GM10248 (cell line): ENCODE data around the gene TRNAU1AP.

Source experiments
- CTCF ChIA-PET: fragments of 300-600 bp; sonication (Branson Sonifier 250); formaldehyde crosslinking; extraction: SDS; loops from one replicate; lab custom pipeline; 2021; ENCODE audit warnings: antibody characterized with exemption; lab: Yijun Ruan, JAX
- POLR2A ChIA-PET: fragments of 350-650 bp; sonication (Branson Sonifier 250); formaldehyde crosslinking; extraction: SDS; loops from one replicate; lab custom pipeline; 2020; ENCODE audit warnings: antibody characterized with exemption; lab: Yijun Ruan, JAX
- DNase-seq: peaks from one replicate; pipeline ENCODE4 v3.0.0; 2012; ENCODE audit errors: extremely low spot score
- CTCF ChIP-seq: IDR thresholded peaks from 2 replicates; pipeline ENCODE4 v1.5.1; 2012; ENCODE audit warnings: mild to moderate bottlenecking, low read depth; ENCODE audit errors: extremely low read depth, missing control alignments, control extremely low read depth

TRNAU1AP gene

GRCh38 chr1:28552758-28553663 is at the start of gene TRNAU1AP:
Gene TRNAU1AP, plus strand, starts transcription at chr1:28553085. Its CDS starts 26 bp downstream, at chr1:28553111.
- CTCF ChIA-PET, result interaction anchor here (0.7 to 2.0 kb wide), 9 partner anchors 11 to 143 kb away, joined by 3 to 7 read pairs (median 3); no protein-coding TSS in a partner anchor
- peak; percentile 0 for TF ChIP-seq CTCF
- DNase-seq, result peak; percentile 97
- POLR2A ChIA-PET, result interaction anchor here (1.1 to 2.5 kb wide), 4 partner anchors 24 to 96 kb away, joined by 3 to 64 read pairs (median 5); partner anchors contain the start of genes RNU11 and TAF12

- DNase-seq, result no peak
- ChIA-PET CTCF (interaction anchor here (1.3 kb wide), 1 partner anchor 9 kb away, joined by 3 read pairs; no protein-coding TSS in a partner anchor), POLR2A (interaction anchor here (2.1 kb wide), 1 partner anchor 79 kb away, joined by 7 read pairs; no protein-coding TSS in a partner anchor)
- TF ChIP-seq CTCF, result no peak
Observed at GRCh38 chr1:28503117-28503516, 49.8 kb upstream of the TRNAU1AP start.

- CTCF ChIA-PET, result interaction anchor here (1.0 to 1.5 kb wide), 3 partner anchors 12 to 146 kb away, joined by 3 read pairs; no protein-coding TSS in a partner anchor
- no peak for TF ChIP-seq CTCF
- POLR2A ChIA-PET, result interaction anchor here (0.6 to 1.5 kb wide), 20 partner anchors 11 to 1804 kb away, joined by 3 to 20 read pairs (median 4); partner anchors contain the start of genes RNU11, TAF12 and YTHDF2
- DNase-seq, result peak; percentile 97
Observed at GRCh38 chr1:28505406-28506187, 47.3 kb upstream of the TRNAU1AP start, which contains the start of gene RCC1. Gene RCC1, plus strand, starts transcription at chr1:28506043. Its CDS starts 23,824 bp downstream, at chr1:28529867.

- ChIA-PET POLR2A (interaction anchor here (0.6 to 5.4 kb wide), 5 partner anchors 16 to 241 kb away, joined by 3 to 36 read pairs (median 5); no protein-coding TSS in a partner anchor), CTCF (interaction anchor here (1.5 to 4.4 kb wide), 2 partner anchors 11 to 147 kb away, joined by 3 to 25 read pairs; no protein-coding TSS in a partner anchor)
- no peak for DNase-seq
- TF ChIP-seq CTCF, result no peak
Observed at GRCh38 chr1:28506907-28507246, 46.0 kb upstream of the TRNAU1AP start.

GRCh38 chr1:28507247-28507645 is 45.6 kb upstream of the TRNAU1AP start:
- no peak for TF ChIP-seq CTCF
- ChIA-PET POLR2A (interaction anchor here (0.6 to 5.4 kb wide), 5 partner anchors 16 to 241 kb away, joined by 3 to 36 read pairs (median 5); no protein-coding TSS in a partner anchor), CTCF (interaction anchor here (1.6 to 4.4 kb wide), 3 partner anchors 10 to 370 kb away, joined by 5 to 25 read pairs (median 7); no protein-coding TSS in a partner anchor)
- no peak for DNase-seq
